Measurements from ENCODE around the gene AP1M1.
A peak's percentile ranks its signal among the peaks of the same experiment; 100 is the strongest.

AP1M1 gene

DNA sequence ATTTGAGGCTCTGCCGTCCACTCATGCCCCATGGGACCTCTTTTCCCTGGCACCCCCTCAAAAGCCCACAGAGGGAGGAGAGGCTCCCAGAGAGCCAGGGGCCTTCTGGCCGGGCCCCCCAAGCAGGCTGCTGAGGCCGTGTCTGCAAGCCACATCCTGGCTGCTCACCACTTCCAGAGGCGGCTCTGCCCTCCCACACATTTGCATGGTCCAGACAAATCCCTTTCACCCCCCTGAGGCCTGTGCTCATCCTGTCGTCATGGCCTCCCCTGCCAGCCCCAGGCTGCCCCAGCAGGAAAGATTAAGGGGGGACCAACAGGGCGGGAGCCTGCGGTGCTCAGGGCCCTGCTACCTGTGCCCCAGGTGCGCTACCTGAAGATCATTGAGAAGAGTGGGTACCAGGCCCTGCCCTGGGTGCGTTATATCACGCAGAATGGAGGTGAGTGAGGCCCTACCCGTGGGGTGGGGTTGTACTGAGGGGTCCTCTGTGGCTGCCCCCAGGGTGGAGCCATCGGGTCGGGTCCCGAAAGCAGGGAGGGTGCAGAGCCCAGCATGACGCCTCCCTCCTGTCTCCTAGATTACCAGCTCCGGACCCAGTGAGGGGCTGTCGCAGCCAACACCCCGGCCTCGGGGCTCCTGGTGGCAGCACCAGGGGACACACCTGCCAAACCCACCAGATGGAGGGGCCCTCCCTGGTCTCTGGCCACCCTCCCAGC lies 36.3 kb downstream of the AP1M1 start:
- DNase-seq, result no peak

DNA sequence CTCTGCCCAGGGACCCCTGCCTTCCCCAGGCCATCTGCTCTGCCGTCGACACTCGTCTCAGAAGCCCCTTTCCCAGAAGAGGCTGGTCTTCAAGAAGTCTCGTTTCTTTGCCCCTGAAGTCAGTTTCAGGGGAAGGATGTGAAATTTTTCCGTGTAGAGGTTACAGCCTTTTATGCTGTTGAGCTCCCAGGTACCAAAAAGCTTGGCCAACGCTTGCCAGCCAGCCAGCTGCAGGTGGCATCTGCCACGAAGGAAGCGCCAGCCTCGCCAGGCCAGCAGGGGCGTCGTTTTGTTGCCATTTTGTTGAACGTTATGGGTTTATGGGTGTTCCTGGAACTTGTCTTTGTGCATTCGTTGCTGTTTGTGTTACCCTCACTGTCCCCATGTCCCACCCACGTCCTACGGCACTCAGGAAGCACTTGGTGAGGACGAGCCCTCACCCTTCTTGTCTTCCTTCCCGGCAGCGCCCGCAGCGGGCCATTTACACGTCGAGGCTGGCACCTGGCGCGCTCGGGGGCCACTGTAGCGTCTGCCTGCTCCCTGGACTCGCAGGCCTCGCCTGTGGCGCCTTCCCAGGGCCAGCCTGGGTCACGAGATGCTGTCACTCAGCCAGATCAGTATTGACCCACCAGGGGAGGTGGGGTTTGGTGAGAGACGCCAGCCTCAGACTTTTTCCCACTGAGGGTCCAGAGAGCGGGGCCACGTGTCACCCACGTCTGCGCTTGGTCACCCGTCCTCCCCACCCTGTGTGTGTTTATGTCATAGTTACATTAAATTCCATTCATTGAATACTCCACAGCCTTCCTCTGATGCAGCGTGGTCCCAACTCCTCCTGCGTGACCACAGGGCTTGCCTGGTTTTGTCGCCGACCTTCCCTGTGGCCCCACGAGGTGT lies 37.1 kb downstream of the AP1M1 start:
- no peak for DNase-seq

DNA sequence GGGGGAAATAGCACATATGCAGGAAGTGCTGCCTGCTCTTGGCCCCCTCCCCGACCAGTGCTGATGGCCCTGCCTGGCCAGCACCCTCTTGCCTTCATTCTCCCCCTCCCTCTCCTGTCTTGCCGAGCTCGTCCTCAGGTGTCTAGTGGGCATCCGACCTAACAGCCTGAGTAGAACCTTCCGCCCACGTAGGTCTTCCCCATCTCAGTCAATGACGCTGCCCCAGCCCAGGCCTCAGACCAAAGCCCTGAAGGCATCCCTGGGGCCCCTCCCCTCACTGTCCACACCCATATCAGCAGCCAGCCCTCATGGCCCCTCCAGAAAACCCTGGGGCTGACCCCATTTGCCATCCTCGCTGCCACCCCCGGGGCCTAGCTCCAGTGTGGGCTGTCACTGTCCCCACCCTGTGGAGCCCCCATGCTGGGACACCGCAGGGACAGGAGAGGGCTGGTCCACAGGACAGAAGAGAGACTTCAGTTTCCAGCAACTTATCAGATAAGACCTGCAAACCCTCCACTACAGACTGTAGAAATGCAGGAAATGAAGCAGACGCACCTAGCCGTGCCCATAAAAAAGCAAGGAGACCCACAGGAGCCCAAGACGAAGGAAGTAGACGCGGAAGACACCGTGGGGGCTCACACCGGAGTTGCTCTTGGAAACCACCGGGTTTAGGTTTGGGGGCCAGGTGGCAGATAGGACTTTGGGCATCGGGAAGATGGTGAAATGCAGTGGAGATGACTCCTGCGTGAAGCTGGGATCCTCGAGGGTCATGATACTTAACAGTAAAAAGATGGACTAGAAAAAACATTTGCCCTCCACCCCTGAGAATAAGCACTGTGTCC lies 38.3 kb downstream of the AP1M1 start:
- no peak for DNase-seq

DNA sequence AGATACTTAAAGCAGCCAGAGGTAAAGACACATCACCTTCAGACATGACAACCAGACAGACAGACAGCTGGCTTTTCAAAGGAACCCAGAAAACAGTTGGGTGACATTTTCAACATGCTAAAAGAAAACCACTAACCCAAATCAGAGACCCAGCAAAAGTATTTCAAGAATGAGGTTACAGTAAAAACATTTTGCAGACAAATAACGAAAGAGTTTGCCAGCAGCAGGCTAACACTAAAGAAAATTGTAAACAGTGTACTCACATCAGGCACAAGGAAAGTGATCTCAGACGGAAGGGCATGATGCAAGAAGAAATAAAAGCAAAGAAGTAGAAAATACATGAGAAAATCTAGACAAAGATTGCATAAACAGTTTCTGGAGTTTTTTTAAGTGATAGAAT lies 46.4 kb downstream of the AP1M1 start:
- DNase-seq, result no peak

DNA sequence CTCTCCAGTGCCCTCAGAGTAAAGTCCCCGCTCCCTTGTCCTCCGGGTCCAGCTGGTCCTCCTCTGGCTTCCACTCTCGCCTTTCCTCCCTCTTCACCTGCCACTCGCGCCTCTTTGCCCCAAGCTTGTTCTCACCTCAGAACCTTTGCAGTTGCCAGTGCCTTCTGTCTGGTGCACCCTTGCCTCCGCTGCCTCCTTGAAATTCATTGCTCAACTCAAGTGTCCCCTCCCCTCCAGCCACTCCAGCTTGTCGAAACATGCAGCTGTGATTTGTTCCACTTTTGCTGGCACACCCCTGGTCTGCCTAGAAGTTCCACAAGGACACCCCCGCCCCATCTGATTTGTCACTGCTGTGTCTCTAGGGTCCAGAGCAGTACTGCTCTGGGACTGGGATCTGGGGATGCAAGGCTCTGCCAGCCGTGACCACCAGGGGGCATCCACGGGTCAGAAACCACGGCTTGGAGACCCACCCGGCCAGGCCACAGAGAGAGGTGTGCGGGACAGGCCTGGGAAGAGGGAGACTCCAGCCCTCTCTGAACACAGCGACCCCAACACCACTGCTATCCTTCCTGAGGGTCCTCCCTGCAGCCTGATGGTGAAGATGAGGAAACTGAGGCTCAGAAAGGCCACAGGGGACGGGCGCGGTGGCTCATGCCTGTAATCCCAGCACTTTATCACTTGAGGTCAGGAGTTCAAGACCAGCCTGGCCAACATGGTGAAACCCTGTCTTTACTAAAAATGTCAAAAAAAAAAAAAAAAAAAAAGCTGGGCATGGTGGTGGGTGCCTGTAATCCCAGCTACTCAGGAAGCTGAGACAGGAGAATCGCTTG lies 49.9 kb downstream of the AP1M1 start:
- DNase-seq, result peak; percentile 69

DNA sequence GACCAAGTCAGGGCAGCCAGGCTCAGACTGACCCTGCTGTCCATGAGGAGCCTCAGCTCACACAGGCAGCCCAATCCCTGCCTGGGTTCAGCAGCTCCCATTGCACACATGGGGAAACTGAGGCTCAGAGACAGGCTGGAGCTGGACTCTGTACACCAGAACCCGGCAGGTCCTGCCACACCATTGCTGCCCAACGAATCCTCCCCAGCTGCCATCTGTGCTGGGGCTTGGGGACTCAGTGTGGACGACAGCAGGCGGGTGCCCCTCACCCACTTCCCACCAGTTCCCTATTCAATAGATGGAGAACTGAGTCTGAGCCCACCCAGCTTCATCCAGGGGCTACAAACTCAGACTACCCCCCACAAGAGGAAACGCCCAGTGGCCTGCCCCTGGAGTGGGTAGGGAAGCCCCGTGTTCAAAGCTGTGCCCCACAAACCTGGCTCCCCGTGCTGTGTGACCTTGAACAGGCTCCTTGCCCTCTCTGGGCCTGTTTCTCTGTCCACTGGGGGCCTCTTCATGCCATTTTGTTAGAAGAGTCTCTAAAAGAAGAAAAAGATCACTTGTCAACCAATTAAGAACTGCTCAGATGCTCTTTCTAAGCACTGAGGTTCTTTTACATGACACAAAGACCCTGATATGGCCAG lies 50.8 kb downstream of the AP1M1 start:
- DNase-seq, result no peak

DNA sequence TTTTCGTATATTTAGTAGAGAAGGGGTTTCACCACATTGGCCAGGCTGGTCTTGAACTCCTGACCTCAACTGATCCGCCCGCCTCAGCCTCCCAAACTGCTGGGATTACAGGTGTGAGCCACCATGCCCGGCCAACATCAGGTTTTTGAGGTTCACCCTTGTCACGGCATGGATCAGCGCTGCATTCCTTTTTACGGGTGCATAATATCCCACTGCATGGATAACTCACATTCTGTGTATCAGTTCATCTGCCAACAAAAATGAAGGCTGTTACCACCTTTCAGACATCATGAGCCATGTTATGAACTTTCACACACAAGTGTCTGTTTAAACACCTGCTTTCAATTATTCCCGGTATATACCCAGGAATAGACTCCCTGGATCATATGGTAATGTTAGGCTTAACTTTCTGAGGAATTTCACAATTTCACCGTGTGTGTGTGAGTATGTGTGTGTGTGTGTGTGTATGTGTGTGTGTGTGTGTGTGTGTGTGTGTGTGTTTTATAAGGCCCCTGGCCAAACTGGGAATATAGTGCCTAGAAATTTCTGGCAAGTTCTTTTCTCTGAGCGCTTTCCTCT lies 52.2 kb downstream of the AP1M1 start:
- no peak for DNase-seq

GRCh38 chr19:16252459-16253205 lies 54.9 kb downstream of the AP1M1 start:
- peak; percentile 51 for DNase-seq

GRCh38 chr19:16254851-16255408 lies 57.2 kb downstream of the AP1M1 start:
- no peak for DNase-seq

DNA sequence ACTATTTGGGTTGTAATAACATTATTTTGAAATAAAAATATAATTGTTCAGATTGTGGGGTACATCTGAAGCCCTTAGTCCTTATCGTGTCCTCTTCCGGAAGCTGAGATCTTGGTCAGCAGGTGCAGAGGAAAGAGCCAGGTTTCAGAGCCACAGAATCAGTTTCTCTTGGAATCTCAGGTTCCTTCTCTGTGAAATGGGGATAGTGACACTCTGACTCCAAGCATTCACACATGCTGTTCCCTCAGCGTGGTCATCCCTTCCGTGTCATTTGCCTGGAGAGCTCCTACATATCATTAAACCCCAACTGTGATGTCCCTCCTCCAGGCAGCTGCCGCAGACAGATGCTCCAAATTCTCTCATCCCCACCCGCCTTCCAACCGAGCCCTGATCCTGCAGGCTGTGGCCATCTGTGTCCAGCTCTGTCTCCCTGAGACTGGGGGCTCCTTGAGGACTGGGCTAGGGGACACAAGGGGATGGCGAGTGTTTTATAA lies 59.8 kb downstream of the AP1M1 start:
- DNase-seq, result no peak

DNA sequence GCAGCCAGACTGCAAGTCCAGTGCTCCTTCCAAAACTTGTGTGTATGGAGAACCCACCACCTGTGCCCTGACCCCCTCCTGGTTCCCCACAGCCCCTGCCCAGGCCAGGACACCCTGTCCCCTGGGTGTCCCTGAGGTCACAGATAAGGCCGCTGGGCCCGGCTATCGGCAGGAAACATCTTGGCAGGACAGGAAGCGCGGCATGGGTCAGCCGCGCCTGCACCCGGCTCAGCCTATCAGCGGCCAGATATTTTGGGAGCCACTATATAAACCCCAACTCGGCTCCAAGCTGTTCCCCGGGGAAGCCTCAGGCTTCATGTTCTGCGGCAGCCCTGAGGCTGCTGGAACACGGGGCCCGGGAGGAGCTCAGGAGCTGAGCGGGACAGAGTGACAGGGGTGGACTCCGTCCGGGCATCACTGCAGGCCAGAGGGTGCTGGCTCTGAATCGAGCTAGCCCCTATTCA lies 60.8 kb downstream of the AP1M1 start:
- DNase-seq, result peak; percentile 12

- peak; percentile 73 for DNase-seq
Measured at GRCh38 chr19:16259385-16260159, 61.9 kb downstream of the AP1M1 start.

GRCh38 chr19:16260160-16260811 lies 62.6 kb downstream of the AP1M1 start:
- no peak for DNase-seq

DNA sequence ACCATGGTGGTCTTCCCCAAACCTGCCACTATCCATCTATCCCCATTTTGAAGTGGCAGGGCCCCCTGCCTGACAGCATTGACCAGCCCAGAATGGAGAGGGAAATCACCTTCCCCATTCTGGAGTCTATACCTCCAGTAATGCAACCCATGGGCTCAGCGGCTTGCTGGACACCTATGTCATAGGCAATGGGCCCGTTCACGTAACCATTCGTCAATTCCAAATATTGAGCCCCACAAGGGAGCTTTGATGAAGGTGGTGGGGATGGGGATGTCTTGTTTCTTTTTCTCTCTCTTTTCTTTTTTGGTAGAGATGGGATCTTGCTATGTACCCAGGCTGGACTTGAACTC lies 63.1 kb downstream of the AP1M1 start:
- DNase-seq, result no peak

DNA sequence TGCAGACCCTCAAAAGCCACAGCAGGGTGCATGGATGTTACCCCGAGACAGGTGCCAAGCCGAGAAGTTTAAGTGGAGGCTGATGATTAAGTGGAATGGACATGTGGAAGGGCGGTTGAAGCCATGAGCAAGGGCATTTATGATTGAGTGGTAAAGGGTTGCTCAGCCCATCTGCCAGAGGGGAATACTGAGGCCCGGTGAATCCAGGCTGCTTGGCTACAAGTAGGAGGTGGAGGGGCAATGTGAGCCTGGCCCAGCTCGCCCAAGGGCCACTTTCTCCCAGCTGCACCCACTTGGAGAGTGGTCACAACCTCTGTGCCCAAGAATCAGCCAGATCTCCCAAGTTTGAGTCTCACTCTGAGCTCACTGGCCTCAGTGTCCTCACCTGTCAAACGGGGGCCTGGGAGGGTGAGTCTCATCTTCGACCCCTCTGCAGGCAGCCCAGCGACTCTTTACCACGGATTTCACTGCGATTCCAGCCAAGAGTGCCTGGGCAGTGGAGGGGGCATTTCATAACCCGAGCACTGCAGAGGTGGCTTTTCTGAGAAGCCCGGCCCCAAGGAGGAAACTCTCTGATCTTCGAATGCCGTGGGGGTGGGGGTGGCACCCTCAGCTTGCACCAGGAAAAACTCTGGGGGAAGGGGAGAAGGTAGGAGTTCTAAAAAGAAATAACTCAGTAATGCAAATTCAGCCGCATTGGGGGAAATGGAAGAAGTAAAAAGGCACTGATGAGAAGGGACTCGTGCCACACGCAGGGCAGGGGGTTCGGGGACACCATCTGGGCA lies 64.1 kb downstream of the AP1M1 start:
- peak; percentile 10 for DNase-seq

- no peak for DNase-seq
Measured at GRCh38 chr19:16262618-16263017, 64.9 kb downstream of the AP1M1 start.

- no peak for DNase-seq
Measured at GRCh38 chr19:16263141-16263761, 65.5 kb downstream of the AP1M1 start.

Data from inflammatory macrophage treated with lipopolysaccharide for 4 hours (primary cell).